GM12878 (cell line): ENCODE results near the gene PDZD7. TPM values are rescaled to one million over a fixed set of nuclear protein-coding genes. Genes with fewer than 3 reads are reported as not detected.

Experiments
- CHD1 ChIP-seq: IDR thresholded peaks from 2 replicates; pipeline ENCODE4 v1.6.1; 2012; ENCODE audit warnings: low read depth, low read length, improper control_type of control experiment
- FOXM1 ChIP-seq: IDR thresholded peaks from 2 replicates; pipeline ENCODE4 v1.6.1; 2012; ENCODE audit warnings: low read depth, mild to moderate bottlenecking, inconsistent platforms, low read length, moderate library complexity
- HDAC2 ChIP-seq: fragments of 200-600 bp; sonication (generic); IDR thresholded peaks from 2 replicates; pipeline ENCODE4 v1.6.1; 2017
- HDAC6 ChIP-seq: fragments of 200-600 bp; sonication (generic); IDR thresholded peaks from one replicate; pipeline ENCODE4 v1.8.0; 2017; ENCODE audit warnings: antibody characterized with exemption; ENCODE audit not compliant: unreplicated experiment
- IKZF2 ChIP-seq, 2 experiments: fragments of 450-650 bp; IDR thresholded peaks; 2 replicates each; pipeline ENCODE4 v1.6.1; 2017; ENCODE audit warnings: mild to moderate bottlenecking in 2 of 2, moderate library complexity in 2 of 2
- MAX ChIP-seq: IDR thresholded peaks from 2 replicates; pipeline ENCODE4 v1.6.1; 2012; ENCODE audit warnings: low read depth, low read length, improper control_type of control experiment
- MXI1 ChIP-seq: fragments of 150-350 bp; IDR thresholded peaks from 2 replicates; pipeline ENCODE4 v1.6.1; 2011; ENCODE audit warnings: low read depth, mild to moderate bottlenecking, inconsistent platforms, low read length, improper control_type of control experiment
- NKRF ChIP-seq: fragments of 450-650 bp; conservative IDR thresholded peaks from 2 replicates; pipeline ENCODE4 v1.6.1; 2017; ENCODE audit warnings: mild to moderate bottlenecking, moderate library complexity
- NR2C2 ChIP-seq: IDR thresholded peaks from 2 replicates; pipeline ENCODE4 v1.6.1; 2011; ENCODE audit warnings: borderline replicate concordance, low read depth; ENCODE audit not compliant: control insufficient read depth, insufficient read length
- NR2F1 ChIP-seq: fragments of 450-650 bp; conservative IDR thresholded peaks from 2 replicates; pipeline ENCODE4 v1.6.1; 2017; ENCODE audit warnings: mild to moderate bottlenecking
- PAX8 ChIP-seq: fragments of 450-650 bp; IDR thresholded peaks from 2 replicates; pipeline ENCODE4 v1.6.1; 2017; ENCODE audit warnings: mild to moderate bottlenecking, moderate library complexity
- POLR2AphosphoS2 ChIP-seq: IDR thresholded peaks from 2 replicates; pipeline ENCODE4 v1.6.1; 2011; ENCODE audit warnings: low read depth, mild to moderate bottlenecking, low read length, improper control_type of control experiment, moderate library complexity
- RAD21 ChIP-seq: IDR thresholded peaks from 2 replicates; pipeline ENCODE4 v1.6.1; 2011; ENCODE audit warnings: mild to moderate bottlenecking, low read depth, low read length, moderate library complexity; ENCODE audit not compliant: insufficient read depth
- RAD51 ChIP-seq: fragments of 450-650 bp; IDR thresholded peaks from 2 replicates; pipeline ENCODE4 v1.6.1; 2016; ENCODE audit warnings: moderate library complexity, mild to moderate bottlenecking, inconsistent platforms
- SMAD5 ChIP-seq: IDR thresholded peaks from 2 replicates; pipeline ENCODE4 v1.6.1; 2016; ENCODE audit warnings: antibody characterized with exemption, low read depth
- SMARCA5 ChIP-seq: fragments of 450-650 bp; IDR thresholded peaks from 2 replicates; pipeline ENCODE4 v1.6.1; 2017; ENCODE audit warnings: mild to moderate bottlenecking
- YY1 ChIP-seq: IDR thresholded peaks from 2 replicates; pipeline ENCODE4 v1.6.1; 2011; ENCODE audit warnings: low read depth, mild to moderate bottlenecking, low read length
- ZNF207 ChIP-seq: fragments of 450-650 bp; IDR thresholded peaks from 2 replicates; pipeline ENCODE4 v1.6.1; 2014; ENCODE audit warnings: antibody characterized with exemption, mild to moderate bottlenecking, borderline replicate concordance
- ZNF217 ChIP-seq: fragments of 450-650 bp; IDR thresholded peaks from 2 replicates; pipeline ENCODE4 v1.6.1; 2017; ENCODE audit warnings: antibody characterized with exemption, mild to moderate bottlenecking
- polyA plus RNA-seq, 11 experiments: library from polyadenylated mRNA; depleted of rRNA in 4 of 11; unstranded in 6 of 11; stranded (reverse) in 5 of 11; fragments of >200 nt; fragmentation: Nextera tagmentation in 4 of 11; fragmentation: Illumina TruSeq in 1 of 11; extraction: Ambion mirVana in 4 of 11; extraction: Trizol in 1 of 11; gene quantifications; 1 replicate in 1 of 11; 2 replicates in 10 of 11; pipeline versions ENCODE4 v1.2.1 to v1.2.3, GENCODE V29; 2011 to 2016; ENCODE audit warnings: inconsistent platforms in 2 of 11, missing spikeins in 2 of 11, low read depth in 1 of 11
- total RNA-seq, 4 experiments: library from RNA; depleted of rRNA in 3 of 4; stranded (reverse); fragments of >200 nt in 3 of 4; fragmentation: Illumina TruSeq in 1 of 4; extraction: Trizol in 1 of 4; gene quantifications; 2 replicates each; pipeline versions ENCODE4 v1.2.1 to v1.2.3, GENCODE V29; 2013 to 2021
- TF ChIP-seq, protein P1 (sequence below): IDR thresholded peaks from 2 replicates; pipeline ENCODE4 v1.6.1; 2011; ENCODE audit warnings: low read depth, low read length, improper control_type of control experiment, borderline replicate concordance
- TF ChIP-seq, protein P2 (sequence below): fragments of 450-650 bp; IDR thresholded peaks from 2 replicates; pipeline ENCODE4 v1.6.1; 2017; ENCODE audit warnings: low read depth, mild to moderate bottlenecking, moderate library complexity
- TF ChIP-seq, protein P3 (sequence below): fragments of 450-650 bp; formaldehyde crosslinking; IDR thresholded peaks from 2 replicates; pipeline ENCODE4 v1.4.0; 2020; ENCODE audit warnings: mild to moderate bottlenecking, moderate library complexity

Gene PDZD7
- total and polyA plus RNA-seq, 10 of the 15 experiments (the other 5 are each of a cell fraction or from before 2014, with no cell fraction given) = 0.01 to 0.20 (median 0.03) TPM; not detected in 7

- TF ChIP-seq ZNF207 = no peak
- peak; percentile 94 to 95 for TF ChIP-seq IKZF2 (IDR thresholded peaks at IDR 0.05)
- TF ChIP-seq NR2F1 = peak; percentile 62; the same call in 1 of the 2 replicates
- no peak for TF ChIP-seq NR2C2
- TF ChIP-seq NKRF = peak; percentile 59; the same call in 1 of the 2 replicates
- TF ChIP-seq YY1 = peak; percentile 23; the same call in 1 of the 2 replicates
- TF ChIP-seq HDAC2 = no peak
- TF ChIP-seq CHD1 = 0 out of 2 replicates have a peak, but pooled peaks have one; percentile 51
- no peak for TF ChIP-seq PAX8
- no peak for TF ChIP-seq SMAD5
- TF ChIP-seq ZNF217 = peak; percentile 68; the same call in 1 of the 2 replicates
- TF ChIP-seq, protein P1, sequence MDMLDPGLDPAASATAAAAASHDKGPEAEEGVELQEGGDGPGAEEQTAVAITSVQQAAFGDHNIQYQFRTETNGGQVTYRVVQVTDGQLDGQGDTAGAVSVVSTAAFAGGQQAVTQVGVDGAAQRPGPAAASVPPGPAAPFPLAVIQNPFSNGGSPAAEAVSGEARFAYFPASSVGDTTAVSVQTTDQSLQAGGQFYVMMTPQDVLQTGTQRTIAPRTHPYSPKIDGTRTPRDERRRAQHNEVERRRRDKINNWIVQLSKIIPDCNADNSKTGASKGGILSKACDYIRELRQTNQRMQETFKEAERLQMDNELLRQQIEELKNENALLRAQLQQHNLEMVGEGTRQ = peak; percentile 43
- TF ChIP-seq RAD21 = 0 out of 2 replicates have a peak, but pooled peaks have one; percentile 20
- TF ChIP-seq MXI1 = peak; percentile 20; the same call in 1 of the 2 replicates
- TF ChIP-seq, protein P2, sequence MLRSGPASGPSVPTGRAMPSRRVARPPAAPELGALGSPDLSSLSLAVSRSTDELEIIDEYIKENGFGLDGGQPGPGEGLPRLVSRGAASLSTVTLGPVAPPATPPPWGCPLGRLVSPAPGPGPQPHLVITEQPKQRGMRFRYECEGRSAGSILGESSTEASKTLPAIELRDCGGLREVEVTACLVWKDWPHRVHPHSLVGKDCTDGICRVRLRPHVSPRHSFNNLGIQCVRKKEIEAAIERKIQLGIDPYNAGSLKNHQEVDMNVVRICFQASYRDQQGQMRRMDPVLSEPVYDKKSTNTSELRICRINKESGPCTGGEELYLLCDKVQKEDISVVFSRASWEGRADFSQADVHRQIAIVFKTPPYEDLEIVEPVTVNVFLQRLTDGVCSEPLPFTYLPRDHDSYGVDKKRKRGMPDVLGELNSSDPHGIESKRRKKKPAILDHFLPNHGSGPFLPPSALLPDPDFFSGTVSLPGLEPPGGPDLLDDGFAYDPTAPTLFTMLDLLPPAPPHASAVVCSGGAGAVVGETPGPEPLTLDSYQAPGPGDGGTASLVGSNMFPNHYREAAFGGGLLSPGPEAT = peak; percentile 77
- TF ChIP-seq HDAC6 = no peak
- peak; percentile 82 for TF ChIP-seq RAD51
- peak; percentile 79 for TF ChIP-seq MAX
- TF ChIP-seq POLR2AphosphoS2 = peak; percentile 43; the same call in 1 of the 2 replicates
- TF ChIP-seq FOXM1 = peak; percentile 66; the same call in 1 of the 2 replicates
- TF ChIP-seq SMARCA5 = peak; percentile 97
- TF ChIP-seq, protein P3, sequence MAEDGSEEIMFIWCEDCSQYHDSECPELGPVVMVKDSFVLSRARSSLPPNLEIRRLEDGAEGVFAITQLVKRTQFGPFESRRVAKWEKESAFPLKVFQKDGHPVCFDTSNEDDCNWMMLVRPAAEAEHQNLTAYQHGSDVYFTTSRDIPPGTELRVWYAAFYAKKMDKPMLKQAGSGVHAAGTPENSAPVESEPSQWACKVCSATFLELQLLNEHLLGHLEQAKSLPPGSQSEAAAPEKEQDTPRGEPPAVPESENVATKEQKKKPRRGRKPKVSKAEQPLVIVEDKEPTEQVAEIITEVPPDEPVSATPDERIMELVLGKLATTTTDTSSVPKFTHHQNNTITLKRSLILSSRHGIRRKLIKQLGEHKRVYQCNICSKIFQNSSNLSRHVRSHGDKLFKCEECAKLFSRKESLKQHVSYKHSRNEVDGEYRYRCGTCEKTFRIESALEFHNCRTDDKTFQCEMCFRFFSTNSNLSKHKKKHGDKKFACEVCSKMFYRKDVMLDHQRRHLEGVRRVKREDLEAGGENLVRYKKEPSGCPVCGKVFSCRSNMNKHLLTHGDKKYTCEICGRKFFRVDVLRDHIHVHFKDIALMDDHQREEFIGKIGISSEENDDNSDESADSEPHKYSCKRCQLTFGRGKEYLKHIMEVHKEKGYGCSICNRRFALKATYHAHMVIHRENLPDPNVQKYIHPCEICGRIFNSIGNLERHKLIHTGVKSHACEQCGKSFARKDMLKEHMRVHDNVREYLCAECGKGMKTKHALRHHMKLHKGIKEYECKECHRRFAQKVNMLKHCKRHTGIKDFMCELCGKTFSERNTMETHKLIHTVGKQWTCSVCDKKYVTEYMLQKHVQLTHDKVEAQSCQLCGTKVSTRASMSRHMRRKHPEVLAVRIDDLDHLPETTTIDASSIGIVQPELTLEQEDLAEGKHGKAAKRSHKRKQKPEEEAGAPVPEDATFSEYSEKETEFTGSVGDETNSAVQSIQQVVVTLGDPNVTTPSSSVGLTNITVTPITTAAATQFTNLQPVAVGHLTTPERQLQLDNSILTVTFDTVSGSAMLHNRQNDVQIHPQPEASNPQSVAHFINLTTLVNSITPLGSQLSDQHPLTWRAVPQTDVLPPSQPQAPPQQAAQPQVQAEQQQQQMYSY (CRISPR knock-in tag) = no peak
These were observed 33.4 kb downstream of the PDZD7 start (continued) for GRCh38 chr10:100997360-100998182.
